ENCODE results near the gene HDLBP.

DNA sequence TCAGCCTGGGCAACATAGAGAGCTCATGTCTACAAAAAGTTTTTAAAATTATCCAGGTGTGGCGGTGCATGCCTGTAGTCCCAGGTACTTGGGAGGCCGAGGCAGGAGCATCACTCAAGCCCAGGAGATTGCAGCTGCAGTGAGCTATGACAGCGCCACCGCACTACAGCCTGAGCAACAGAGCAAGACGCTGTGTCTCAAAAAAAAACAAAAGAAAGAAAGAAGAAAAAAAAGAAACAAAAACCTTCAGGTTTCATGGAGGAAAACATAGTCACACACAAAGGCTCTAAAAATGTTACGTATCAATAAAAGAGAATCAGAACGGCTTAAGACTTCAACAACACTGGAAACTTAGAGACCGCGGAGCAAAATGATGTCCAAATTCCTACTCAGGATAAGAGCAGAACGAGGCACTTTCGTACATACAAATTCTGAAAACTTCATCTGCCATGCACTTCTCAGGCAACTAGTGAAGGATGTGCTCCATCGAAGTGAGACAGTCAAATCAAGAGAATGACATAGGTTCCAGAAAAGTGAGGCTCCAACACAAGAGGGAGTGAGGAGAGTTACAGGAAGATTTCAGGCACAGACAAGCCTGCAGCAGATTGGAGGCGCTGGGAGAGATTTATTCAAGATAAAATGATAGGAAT, 4.4 kb downstream of the HDLBP start:
- TF ChIP-seq EZH2 (IDR thresholded peaks at IDR 0.05; ENCODE audit: insufficient read depth, poor library complexity, severe bottlenecking) (no peak), EZH2phosphoT487 (IDR thresholded peaks at IDR 0.05; ENCODE audit: insufficient read depth, low read depth) (no peak)
